SU-DHL-6 (cell line): Measurements from ENCODE around the gene DBN1.

ENCODE experiments used
- EZH2phosphoT487 ChIP-seq: fragments of 200-600 bp; sonication (generic), shearing (Covaris generic); conservative IDR thresholded peaks from 2 replicates; pipeline ENCODE4 v1.6.1; 2018; ENCODE audit warnings: mild to moderate bottlenecking, antibody characterized with exemption, low read length, moderate library complexity, mixed read lengths
- TF ChIP-seq, protein P1 (sequence below): fragments of 200-600 bp; sonication (generic); IDR thresholded peaks from one replicate; pipeline ENCODE4 v1.5.1; 2017; ENCODE audit warnings: antibody characterized with exemption, mild to moderate bottlenecking, low read length, moderate library complexity; ENCODE audit not compliant: insufficient read depth, poor library complexity, severe bottlenecking

DNA sequence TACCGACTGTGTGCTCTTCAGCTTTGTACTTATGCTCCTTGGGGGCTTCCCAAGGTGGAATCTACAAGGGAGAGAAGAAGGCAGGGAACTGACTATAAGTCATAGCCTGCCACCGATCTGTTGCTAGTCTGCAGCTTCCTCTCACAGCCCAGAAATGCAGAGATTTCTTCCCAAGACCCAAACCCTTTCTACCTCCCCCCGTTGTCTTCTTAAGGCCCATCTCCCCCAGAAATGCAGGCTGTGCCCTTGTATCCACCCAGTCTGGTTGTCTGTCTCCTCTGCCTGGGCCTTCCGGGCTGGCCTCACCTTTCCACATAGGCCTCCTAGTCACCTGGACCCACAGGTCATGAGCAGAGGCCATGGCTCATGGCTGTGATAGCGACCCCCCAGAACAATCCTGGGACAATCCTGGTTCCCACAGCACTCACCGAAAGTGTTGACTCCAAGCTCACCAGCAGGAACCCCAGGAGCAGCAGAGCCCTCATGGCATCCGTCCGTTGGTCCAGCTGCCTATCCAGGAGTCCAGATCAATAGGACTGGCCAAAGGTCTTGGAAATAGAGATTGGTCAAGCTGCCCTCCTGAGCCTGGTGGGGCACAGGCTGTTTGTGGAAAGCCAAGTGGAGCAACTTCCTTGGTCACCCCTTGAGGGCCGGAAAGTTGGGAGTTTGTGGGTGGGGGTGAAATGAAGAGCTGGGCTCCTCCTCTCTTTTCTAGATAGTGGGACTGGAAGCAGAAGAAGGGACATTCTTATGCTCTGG, 64.2 kb downstream of the DBN1 start, which contains the start of gene F12:
- TF ChIP-seq, protein P1, sequence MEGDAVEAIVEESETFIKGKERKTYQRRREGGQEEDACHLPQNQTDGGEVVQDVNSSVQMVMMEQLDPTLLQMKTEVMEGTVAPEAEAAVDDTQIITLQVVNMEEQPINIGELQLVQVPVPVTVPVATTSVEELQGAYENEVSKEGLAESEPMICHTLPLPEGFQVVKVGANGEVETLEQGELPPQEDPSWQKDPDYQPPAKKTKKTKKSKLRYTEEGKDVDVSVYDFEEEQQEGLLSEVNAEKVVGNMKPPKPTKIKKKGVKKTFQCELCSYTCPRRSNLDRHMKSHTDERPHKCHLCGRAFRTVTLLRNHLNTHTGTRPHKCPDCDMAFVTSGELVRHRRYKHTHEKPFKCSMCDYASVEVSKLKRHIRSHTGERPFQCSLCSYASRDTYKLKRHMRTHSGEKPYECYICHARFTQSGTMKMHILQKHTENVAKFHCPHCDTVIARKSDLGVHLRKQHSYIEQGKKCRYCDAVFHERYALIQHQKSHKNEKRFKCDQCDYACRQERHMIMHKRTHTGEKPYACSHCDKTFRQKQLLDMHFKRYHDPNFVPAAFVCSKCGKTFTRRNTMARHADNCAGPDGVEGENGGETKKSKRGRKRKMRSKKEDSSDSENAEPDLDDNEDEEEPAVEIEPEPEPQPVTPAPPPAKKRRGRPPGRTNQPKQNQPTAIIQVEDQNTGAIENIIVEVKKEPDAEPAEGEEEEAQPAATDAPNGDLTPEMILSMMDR, result no peak
- TF ChIP-seq EZH2phosphoT487, result no peak
